GM21515 (cell line): ENCODE results near the gene COL20A1.

Source experiments
- ATAC-seq: cut with Tn5 transposase; IDR thresholded peaks from one replicate; pipeline ENCODE4 v1.9.1; 2021; ENCODE audit not compliant: unreplicated experiment

The COL20A1 gene

GRCh38 chr20:63359164-63359934 lies 66.4 kb downstream of the COL20A1 start:
- no peak for ATAC-seq

DNA sequence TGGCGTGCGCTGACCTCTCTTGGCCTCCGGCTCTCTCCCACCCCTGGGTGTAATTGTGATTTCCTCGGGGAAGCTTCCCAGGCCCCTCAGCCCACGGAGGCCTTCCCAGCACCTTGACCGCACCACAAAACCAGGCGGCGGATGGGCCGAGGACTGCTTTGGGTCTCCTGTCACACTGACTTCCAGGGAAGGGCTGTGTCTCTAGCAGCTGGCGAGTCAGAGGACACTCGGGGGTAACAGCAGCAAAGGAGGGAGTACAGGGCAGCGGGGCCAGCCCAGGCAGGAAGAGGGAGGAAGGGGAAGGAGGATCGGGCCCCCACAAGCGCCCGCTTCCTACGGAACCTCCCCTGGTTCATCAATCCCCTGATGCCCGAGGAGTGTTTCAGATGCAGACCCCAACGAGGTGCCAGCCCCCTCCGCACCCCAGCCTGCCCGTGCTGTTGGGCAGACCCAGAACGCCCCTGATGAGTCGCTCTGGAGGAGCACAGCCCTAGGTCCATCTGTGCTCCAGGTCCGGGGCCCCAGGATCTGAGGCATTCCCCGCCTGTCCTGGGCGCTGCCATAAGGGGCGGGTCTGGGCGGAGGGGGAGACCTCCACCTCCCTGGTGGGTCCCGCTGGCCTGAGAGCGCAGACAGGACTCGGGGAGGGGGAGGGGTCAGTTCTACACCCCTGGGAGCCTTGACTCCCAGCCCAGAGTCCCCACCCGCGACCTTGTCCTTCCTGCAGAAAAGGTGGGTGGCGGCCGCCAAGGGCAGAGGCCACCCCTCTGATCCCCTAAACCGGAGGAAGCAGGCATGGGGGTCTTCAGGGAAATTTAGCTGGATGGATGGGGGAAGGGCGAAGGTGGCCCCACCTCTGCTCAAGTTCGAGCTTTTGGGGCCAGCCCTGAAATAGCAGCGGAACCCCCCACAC lies 67.2 kb downstream of the COL20A1 start:
- no peak for ATAC-seq

- no peak for ATAC-seq
Observed at GRCh38 chr20:63360850-63361518, 68.0 kb downstream of the COL20A1 start, which contains the start of gene CHRNA4. TSS of gene CHRNA4 (minus strand) at chr20:63361349. CDS start at chr20:63361165, 184 bp downstream.

GRCh38 chr20:63361519-63362435 lies 68.8 kb downstream of the COL20A1 start:
- ATAC-seq, result no peak

GRCh38 chr20:63362436-63363009 lies 69.5 kb downstream of the COL20A1 start:
- no peak for ATAC-seq

GRCh38 chr20:63363013-63363957 lies 70.3 kb downstream of the COL20A1 start:
- no peak for ATAC-seq

DNA sequence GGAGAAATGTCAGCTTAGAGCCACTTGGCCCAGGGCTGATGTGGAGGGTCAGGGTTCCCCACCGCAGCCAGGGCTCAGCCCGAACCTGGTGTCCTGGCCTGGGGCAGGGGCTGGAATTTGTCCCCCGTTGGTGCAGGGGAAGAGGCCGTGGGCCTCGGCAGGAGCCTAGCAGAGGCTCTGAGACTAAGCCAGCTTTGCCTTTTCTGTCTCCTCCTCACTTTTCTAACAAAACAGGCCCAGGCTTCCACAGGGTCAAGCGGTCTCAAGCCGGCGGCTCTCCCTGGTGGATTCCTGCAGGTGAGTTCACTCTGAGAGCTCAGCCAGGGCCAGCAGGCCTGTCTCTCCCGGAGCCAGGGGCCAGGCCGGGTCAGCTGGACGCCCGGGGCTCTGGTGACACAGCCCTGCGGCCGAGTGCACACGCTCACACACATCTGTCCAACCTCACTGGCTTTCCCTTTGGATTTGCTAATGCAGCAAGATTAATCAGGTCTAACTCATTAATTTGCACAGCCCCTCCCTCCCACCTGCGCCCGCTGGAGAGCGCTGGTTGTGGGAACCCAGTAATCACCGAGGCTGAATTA lies 71.1 kb downstream of the COL20A1 start:
- no peak for ATAC-seq

DNA sequence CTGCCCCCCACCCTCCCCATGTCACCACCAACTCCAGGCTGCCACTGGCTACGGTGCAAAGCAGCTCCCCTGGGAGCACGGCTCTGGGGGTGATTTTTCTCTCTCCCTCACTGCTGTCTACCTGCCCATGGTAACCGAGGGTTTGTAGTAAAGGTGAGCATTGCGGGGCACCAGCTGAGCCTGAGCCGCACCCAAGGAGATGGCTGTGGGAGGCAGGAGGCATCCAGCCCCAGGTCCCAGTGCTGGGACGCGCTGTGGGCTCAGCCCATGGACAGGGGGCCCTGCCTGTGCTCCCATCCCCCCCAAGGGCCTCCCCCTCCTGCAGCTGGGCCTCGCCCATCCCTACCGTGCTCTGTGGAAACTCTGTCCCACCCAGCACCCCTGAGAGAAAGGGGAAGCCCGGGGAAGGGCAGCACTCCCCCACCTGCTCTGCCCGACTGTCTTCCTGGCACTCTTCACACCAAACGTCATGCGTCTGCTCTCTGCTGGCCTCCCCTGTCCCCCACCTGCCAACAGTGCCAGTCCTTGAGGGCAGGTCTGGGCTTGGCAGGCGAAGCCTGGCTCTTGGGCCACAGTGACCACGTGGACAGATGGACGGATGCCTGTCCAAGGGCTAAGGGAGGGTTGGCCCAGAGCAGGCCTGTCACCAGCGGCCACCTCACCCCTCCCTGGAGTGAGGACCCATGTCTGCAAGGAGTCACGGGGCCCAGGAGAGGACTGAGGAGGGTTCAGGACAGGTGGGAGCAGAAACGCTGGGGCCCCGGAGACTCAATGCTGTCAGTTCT lies 72.0 kb downstream of the COL20A1 start:
- no peak for ATAC-seq

DNA sequence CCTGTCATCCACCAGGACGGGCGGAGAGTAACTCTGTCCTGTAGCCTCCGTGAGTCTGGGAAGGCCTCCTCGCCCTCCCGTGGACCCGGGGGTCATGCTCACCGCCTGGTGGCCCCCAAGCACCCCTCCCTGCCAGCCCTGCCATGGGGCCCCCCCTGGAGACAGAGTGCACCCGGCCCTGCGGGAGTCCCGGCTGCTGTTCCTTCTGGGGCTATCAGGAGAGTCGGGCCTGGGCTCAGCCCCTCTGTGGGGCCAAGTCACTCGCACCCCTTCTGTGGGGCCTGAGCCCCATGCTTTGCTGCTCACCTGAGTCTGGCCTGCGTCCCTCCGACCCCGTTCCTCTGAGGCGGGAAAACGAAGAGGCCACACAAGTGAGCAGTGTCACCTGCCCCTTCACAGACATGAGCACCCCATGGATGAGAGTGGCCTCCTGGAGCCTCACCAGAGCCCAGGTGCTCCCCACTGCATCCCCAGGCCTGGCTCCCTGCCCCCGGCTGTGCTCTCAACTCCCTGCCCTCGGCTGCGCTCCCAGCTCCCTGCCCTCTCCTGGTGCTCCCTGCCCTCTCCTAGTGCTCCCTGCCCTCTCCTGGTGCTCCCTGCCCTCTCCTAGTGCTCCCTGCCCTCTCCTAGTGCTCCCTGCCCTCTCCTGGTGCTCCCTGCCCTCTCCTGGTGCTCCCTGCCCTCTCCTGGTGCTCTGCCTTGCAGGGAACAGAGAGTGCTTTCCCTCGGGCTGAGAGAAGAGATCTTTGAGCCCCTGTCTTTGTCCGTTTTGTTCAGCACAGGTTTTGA lies 72.8 kb downstream of the COL20A1 start:
- no peak for ATAC-seq

- no peak for ATAC-seq
Observed at GRCh38 chr20:63366390-63367365, 73.7 kb downstream of the COL20A1 start.

- no peak for ATAC-seq
Observed at GRCh38 chr20:63367446-63368055, 74.6 kb downstream of the COL20A1 start.

- ATAC-seq, result no peak
Observed at GRCh38 chr20:63368151-63368550, 75.2 kb downstream of the COL20A1 start.

DNA sequence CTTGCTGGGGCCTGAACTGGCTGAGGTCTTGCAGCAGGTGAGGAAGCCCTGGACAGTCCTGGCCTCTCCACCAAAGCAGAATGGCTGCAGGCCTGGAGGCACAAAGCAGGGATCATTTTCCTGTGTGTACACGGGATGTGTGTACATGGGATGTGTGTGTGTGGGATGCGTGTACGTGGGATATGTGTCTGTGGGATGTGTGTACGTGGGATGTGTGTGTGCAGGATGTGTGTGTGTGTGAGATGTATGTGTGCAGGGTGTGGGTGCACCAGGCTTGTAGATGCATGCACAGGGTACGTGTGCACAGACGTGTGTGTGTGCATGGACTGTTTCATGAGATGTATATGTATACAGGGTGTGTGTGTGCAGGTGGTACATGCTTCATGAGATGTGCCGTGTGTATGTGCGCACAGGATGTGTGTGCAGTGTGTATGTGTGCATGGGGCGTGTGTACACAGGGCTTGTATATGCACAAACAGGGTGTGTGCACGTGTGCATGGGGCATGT lies 76.1 kb downstream of the COL20A1 start:
- no peak for ATAC-seq

GRCh38 chr20:63369724-63370617 lies 77.0 kb downstream of the COL20A1 start:
- ATAC-seq, result no peak
